RPMI7951 (cell line): Measurements from ENCODE around the gene CDK13. TPM values are rescaled to one million over a fixed set of nuclear protein-coding genes. Genes with fewer than 3 reads are reported as not detected.
A peak's percentile ranks its signal among the peaks of the same experiment; 100 is the strongest.

Experiments
- DNase-seq: peaks from one replicate; pipeline ENCODE4 v3.0.0-alpha.2; 2012; ENCODE audit warnings: low read depth
- total RNA-seq: library from RNA; depleted of rRNA; stranded (reverse); fragments of >200 nt; shearing (Covaris generic); gene quantifications from 2 replicates; pipeline ENCODE4 v1.2.3, GENCODE V29; 2014

Gene CDK13
- total RNA-seq, 1 experiment from 2014 or later: 43.1 TPM

DNA sequence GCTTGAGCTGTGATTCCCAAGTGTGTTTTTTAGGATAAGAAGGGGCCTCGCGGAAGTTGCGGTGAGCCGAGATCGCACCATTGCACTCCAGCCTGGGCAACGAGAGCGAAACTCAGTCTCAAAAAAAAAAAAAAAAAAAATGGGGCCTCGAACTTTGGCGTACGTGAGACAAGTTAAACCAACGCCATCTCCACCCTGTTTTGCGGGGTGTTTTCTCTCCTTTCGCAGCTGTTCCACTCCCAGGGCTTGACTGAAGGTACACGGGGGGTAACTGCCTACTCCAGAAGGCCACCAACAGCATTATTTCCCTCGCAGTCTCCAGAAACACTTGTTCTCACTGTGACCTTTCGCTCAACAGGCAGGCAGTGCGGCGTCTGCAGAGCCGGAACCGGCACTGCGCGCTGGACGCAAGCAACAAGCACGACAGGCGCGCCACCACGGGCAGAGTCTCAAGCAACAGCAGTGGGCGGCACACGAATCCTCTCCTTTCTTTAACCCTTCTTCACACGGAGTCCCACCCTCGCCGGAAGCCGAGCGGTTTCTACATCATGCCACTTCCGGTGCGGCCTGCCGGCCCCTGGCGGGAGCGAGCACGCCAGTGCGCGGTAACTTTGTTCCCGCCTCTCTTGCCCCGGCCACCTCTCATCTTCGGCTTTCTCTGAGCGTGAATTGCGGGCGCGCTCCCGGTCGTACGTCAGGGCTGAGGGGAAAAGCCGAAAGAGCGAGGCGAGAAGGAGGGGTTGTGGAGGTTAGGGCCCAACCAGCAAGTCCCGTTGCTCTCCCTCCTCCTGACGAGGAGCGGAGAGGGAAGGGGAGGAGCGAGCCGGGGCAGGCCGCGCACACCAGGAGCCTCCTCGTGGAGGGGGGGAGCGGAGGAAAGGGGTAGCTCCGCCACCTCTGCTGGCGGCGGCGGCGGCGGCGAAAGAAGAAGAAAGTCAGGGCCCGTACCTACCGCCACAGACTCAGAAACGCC, 814 bp upstream of the CDK13 start:
- peak; percentile 100 for DNase-seq

DNA sequence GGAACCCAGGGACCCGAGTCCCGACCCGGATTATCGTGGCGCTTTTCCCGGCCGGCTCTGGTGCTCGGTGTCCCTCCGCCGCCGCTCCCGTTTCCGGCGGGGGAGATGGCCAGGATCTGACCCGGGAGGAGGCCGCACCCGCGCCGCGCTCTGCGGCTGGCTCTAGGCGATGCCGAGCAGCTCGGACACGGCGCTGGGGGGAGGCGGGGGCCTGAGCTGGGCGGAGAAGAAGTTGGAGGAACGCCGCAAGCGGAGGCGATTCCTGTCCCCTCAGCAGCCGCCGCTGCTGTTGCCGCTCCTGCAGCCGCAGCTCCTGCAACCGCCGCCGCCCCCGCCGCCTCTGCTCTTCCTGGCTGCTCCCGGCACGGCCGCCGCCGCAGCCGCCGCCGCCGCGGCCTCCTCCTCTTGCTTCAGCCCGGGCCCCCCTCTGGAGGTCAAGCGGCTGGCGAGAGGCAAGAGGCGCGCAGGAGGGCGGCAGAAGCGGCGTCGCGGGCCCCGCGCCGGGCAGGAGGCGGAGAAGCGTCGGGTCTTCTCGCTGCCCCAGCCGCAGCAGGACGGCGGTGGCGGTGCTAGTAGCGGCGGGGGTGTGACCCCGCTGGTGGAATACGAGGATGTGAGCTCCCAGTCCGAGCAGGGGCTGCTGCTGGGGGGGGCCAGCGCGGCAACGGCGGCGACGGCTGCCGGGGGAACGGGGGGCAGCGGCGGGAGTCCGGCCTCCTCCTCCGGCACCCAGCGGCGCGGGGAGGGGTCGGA, 593 bp downstream of the CDK13 start:
- peak; percentile 67 for DNase-seq

- DNase-seq: peak; percentile 68
Measured at GRCh38 chr7:39951226-39952194, 1.5 kb downstream of the CDK13 start.

DNA sequence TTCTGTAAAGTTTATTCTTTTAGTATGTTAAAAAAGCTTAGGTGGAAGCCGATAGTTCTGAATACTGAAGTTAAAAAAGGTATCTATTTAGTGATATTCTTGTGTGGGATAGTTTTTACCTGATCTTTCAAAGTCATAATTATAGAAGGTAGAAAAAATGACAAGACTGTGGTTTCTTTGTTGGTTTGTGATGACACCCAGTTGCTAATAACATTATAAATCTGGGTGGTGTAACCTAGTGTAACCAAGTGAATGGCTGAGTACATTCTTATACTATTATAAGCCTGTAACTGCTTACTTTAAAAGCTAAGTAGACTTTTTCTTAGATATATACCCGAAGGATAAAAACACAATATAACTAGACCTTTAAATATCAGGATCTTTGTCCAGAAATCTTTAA, 2.3 kb downstream of the CDK13 start:
- no peak for DNase-seq

DNA sequence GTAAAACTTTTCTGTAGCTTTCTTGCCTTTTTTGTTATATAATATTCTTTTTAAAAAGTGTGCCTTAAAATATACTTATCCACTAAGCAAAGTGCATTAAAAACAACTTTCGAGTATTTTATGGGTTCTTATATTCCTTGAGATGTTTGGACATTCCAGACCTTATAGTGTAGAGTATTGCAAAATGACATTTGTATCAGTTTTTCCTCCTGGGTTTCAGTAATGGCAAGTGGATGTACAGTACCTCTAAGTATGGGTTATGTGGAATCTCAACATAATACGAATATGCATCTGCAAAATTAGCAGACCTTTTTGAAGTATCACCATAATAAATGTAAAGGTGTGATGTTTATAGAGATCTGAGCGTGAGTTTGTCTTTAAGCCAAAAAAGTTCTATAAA, 2.7 kb downstream of the CDK13 start:
- no peak for DNase-seq

GRCh38 chr7:39954694-39955093, 4.6 kb downstream of the CDK13 start:
- no peak for DNase-seq

- DNase-seq: no peak
Measured at GRCh38 chr7:39958038-39958437, 8.0 kb downstream of the CDK13 start.

DNA sequence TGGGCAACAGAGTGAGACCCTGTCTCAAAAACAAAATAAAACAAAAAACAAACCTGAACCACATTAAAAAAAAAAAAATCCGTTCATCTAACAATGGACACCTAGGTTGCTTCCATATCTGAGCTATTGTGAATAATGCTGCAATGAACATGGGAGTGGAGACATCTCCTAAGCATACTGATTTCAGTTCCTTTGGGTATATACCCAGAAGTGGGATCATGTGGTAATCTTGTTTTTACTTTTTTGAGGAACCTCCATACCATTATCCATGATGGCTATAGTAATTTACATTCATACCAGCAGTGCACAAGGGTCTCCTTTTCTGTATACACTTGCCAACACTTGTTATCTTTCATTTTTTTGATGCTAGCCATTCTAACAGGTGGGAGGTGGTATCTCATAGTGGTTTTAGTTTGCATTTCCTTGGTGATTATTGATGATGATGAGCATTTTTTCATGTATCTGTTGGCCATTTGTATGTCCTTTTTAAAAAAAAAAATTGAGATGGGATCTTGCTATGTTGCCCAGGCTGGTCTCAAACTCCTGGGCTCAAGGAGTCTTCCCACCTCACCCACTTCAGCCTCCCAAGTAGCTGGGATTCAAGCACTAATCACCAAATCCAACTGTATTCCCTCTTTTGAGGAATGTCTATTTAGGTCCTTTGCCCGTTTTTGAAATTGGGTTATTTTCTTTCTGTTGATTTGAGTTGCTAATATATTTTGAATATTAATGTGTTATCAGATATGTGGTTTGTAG, 17.5 kb downstream of the CDK13 start:
- no peak for DNase-seq

- DNase-seq: no peak
Measured at GRCh38 chr7:39969431-39969830, 19.4 kb downstream of the CDK13 start.

- DNase-seq: no peak
Measured at GRCh38 chr7:39971924-39972323, 21.9 kb downstream of the CDK13 start.

DNA sequence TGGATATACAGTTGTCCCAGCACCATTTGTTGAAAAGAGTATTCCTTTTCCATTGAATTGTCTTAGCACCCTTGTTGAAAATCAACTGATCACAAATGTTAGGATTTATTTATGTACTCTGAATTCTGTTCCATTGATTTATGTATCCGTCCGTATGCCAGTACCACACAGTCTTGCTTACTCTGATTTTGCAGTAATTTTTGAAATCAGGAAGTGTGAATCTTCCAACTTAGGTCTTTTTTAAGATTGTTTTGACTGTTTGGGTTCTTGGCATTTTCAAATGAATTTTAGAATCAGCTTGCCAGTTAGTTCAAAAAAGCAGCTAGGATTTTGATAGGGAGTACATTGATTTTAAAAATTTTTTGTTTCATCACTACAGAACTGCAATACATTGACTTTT, 23.7 kb downstream of the CDK13 start:
- DNase-seq: no peak

GRCh38 chr7:39978230-39978934, 28.3 kb downstream of the CDK13 start:
- DNase-seq: no peak

DNA sequence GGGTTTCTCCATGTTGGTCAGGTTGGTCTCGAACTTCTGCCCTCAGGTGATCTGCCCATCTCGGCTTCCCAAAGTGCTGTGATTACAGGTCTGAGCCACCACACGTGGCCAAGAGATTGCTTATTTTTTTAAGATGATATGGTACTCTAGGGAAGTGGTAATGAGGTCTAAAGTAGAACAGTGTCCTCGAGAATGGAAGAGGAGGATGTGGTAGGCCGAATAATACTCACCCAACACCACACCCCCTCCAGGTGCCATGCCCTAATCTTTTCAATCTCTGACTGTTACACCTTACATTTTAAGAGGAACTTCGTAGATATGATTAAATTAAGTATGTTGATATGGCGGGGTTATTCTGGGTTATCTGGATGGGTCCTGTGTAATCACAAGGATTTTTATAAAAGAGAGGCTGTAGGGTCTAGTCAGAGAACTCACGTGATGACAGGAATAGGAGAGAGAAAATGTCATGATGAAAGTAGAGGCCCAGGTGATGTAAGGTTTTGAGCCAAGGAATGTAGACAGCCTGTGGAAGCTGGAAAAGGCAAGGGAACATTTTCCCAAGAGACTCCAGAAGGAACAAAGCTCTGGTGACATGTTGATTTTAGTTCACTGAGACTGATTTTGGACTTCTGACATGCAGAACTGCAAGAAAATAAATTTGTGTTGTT, 29.5 kb downstream of the CDK13 start:
- DNase-seq: no peak

DNA sequence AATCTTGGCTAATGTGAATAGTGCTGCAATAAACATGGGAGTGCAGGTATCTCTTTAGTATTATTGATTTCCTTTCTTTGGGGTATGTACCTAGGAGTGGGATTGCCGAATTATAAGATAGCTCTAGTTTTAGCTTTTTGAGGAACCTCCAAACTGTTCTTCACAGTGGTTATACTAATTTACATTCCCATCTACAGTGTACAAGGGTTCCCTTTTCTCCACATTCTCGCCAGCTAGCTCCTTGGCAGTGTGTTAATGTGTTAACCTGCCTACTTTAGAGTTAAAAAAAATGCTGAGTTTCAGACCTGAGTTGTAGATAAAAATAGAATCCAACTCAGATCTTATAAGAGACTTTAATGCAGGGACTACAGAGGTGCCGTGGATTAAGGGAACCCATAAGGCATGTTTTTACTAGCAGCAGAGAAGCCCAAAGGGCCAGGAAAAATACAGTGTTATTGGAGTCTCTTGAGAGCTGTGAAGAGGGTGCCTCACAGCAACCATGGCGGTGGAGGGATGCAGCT, 35.4 kb downstream of the CDK13 start:
- DNase-seq: no peak

DNA sequence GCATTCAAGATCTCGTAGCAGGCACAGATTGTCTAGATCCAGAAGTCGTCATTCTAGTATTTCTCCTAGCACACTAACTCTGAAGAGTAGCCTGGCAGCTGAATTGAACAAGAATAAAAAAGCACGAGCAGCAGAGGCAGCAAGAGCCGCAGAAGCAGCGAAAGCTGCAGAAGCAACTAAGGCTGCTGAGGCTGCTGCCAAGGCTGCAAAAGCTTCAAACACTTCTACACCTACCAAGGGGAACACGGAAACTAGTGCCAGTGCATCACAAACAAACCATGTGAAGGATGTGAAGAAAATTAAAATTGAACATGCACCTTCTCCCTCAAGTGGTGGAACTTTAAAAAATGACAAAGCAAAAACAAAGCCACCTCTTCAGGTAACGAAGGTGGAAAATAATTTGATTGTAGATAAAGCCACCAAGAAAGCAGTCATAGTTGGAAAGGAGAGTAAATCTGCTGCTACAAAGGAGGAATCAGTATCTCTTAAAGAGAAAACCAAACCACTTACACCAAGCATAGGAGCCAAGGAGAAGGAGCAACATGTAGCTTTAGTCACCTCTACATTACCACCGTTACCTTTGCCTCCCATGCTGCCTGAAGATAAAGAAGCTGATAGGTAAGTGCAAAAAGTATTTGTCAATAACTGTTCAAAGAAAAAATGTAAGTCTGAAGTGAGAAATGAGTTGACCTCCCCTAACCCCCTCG, 37.7 kb downstream of the CDK13 start:
- no peak for DNase-seq

DNA sequence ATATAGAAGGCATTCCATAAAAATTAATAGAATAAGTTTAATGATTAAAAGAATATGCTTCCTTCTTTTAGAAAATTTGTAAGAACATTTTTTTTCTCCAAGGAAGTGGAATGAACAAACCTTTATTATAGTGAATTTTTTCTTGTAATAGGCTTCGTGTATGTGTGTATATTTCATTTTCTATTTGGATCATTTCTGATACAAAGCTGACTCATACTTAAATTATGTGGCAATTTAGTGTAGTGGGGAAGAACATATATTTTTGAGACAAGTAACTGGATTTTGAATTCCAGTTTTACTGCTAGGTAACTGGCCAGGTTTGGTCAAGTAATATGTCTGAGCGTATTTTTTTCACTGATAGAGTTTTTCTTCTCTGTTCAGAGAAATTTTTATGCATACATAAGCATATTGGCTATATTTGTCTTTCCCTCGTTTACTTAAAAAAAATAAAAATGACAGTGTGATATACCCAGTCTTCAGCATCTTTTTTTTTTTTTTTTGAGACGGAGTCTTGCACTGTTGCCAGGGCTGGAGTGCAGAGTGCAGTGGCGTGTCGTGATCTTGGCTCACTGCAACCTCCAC, 50.8 kb downstream of the CDK13 start:
- DNase-seq: no peak

DNA sequence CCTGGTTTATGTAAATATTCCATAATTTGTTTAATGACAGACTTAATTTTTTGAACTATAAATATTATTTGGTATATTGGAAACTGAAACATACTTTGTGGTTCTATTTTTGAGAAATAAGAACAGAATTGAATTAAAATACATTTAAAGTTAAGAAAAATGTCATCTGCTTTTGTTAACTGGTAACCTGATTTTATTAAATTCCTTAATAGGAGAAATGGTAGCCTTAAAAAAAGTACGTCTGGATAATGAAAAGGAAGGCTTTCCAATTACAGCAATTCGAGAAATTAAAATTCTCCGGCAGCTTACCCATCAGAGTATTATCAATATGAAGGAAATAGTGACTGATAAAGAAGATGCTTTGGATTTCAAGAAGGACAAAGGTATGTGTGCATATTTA, 51.6 kb downstream of the CDK13 start:
- DNase-seq: no peak

DNA sequence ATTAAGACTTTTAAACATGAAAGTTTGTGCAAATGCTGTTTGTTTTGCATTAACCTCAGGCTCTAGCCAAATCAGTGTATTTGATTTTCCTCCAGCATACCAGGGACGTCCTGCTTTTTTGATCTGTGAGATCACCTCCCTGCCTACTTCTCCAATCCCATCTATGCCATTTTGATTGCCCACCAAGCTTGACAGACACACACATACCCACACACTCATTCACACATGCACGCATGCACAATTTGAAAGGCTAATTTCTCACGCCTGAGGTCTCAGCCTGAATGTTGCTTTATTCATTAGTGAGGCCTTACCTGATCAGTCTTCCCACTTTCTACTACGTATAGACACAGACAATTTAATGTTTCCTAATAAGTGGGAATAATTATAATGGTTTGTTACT, 53.5 kb downstream of the CDK13 start:
- DNase-seq: no peak
